Lower leg skin (tissue), 4 donors: ENCODE results near the gene SMS. TPM values are rescaled to one million over a fixed set of nuclear protein-coding genes. Genes with fewer than 3 reads are reported as not detected.

Source experiments
- DNase-seq, 2 donors: peaks; one replicate each; pipeline ENCODE4 v3.0.0-alpha.2; 2019; ENCODE audit warnings: low spot score in 2 of 2
- H3K4me3 ChIP-seq: fragments of 200-600 bp; sonication (generic); 2 replicates; pipeline ENCODE4 v1.5.1; 2017; ENCODE audit warnings: mild to moderate bottlenecking, low read depth; ENCODE audit not compliant: poor library complexity, severe bottlenecking
- POLR2A ChIP-seq, 2 donors: fragments of 450-650 bp; IDR thresholded peaks; one replicate each; pipeline ENCODE4 v1.6.1; 2016 to 2017; ENCODE audit warnings: antibody characterized with exemption in 2 of 2, mild to moderate bottlenecking in 1 of 2, moderate library complexity in 1 of 2
- WGBS, 2 donors: methylation state at CpG; one replicate each; pipeline ENCODE4 v1.1.5; 2018; 5-methylcytosine and 5-hydroxymethylcytosine counted together
- intact Hi-C: fragments of 100-400 bp; cut with DNase I; formaldehyde crosslinking; loops from one replicate; pipeline ENCODE4 v1.15.0; 2023; ENCODE audit warnings: low total_unique reads
- total RNA-seq, 4 donors: library from RNA; depleted of rRNA; stranded (reverse); fragments of >200 nt; gene quantifications; one replicate each; pipeline ENCODE4 v1.1.0, GENCODE V29; 2016
- TF ChIP-seq, protein P1 (sequence below), 3 donors: fragments of 450-650 bp; IDR thresholded peaks; one replicate each; pipeline ENCODE4 v1.5.1; 2016; ENCODE audit warnings: antibody characterized with exemption in 3 of 3, mild to moderate bottlenecking in 3 of 3, moderate library complexity in 2 of 3

The SMS gene
- total RNA-seq, 4 donors from 2014 or later: 20.2 to 30.6 (median 24.0) TPM

DNA sequence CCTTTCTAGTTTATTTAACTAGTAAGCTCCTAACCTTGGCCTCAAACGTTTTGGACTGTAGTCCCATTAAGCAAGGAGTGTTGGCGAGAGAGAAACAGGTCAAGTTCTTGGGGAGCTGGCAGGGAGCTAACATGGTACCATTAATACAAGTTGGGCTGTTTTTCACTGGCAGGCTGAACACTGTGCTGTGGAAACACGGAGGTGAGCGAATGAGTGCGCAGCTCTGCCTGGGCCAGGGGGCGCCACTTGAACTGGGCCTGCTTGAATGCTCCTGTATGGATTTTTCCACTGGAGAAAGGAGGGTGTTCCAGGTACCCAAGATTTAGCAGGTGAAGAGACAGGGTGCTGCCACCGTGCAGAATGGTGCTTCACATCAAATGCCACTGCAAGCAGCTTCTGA lies 7.4 kb upstream of the SMS start:
- no peak overlapping the region for H3K4me3 ChIP-seq
- TF ChIP-seq, protein P1, sequence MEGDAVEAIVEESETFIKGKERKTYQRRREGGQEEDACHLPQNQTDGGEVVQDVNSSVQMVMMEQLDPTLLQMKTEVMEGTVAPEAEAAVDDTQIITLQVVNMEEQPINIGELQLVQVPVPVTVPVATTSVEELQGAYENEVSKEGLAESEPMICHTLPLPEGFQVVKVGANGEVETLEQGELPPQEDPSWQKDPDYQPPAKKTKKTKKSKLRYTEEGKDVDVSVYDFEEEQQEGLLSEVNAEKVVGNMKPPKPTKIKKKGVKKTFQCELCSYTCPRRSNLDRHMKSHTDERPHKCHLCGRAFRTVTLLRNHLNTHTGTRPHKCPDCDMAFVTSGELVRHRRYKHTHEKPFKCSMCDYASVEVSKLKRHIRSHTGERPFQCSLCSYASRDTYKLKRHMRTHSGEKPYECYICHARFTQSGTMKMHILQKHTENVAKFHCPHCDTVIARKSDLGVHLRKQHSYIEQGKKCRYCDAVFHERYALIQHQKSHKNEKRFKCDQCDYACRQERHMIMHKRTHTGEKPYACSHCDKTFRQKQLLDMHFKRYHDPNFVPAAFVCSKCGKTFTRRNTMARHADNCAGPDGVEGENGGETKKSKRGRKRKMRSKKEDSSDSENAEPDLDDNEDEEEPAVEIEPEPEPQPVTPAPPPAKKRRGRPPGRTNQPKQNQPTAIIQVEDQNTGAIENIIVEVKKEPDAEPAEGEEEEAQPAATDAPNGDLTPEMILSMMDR (IDR thresholded peaks at IDR 0.05): no peak
- TF ChIP-seq POLR2A (IDR thresholded peaks at IDR 0.05): no peak
- DNase-seq: no peak
- intact Hi-C loops: no loop called here
- 73 to 84% methylated on average over 7 of the region's 7 CpGs for WGBS, 2 donors

GRCh38 chrX:21934414-21934813 lies 6.1 kb upstream of the SMS start:
- WGBS, 2 donors: 59 to 72% methylated on average over 3 of the region's 3 CpGs
- intact Hi-C loops: no loop called here
- no peak for TF ChIP-seq POLR2A (IDR thresholded peaks at IDR 0.05)
- TF ChIP-seq, protein P1 (IDR thresholded peaks at IDR 0.05): no peak
- DNase-seq: no peak
- H3K4me3 ChIP-seq: no peak overlapping the region

DNA sequence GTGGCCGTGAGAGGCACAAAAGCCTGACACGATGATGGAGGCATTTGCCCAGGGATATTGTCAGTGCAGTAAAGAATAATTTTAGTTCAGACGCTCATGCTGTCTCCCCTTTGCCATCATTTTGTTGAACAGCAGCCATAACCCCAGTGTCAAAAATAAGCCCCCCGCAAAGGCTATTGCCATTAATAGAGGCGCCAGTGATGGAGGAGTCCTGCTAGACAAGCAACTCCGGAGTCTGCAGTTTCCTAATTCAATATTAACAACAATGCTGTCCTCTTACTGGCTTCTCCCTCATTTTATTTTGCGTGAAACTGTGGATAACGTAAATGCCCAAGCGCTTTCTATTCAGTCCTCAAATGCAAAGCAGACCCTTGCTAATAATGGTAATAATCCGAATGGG lies 603 bp upstream of the SMS start:
- H3K4me3 ChIP-seq: no peak overlapping the region
- WGBS, 2 donors: 51 to 56% methylated on average over 10 of the region's 10 CpGs
- no peak for TF ChIP-seq POLR2A (IDR thresholded peaks at IDR 0.05)
- TF ChIP-seq, protein P1 (IDR thresholded peaks at IDR 0.05): no peak
- DNase-seq: no peak
- intact Hi-C loops: no loop called here

DNA sequence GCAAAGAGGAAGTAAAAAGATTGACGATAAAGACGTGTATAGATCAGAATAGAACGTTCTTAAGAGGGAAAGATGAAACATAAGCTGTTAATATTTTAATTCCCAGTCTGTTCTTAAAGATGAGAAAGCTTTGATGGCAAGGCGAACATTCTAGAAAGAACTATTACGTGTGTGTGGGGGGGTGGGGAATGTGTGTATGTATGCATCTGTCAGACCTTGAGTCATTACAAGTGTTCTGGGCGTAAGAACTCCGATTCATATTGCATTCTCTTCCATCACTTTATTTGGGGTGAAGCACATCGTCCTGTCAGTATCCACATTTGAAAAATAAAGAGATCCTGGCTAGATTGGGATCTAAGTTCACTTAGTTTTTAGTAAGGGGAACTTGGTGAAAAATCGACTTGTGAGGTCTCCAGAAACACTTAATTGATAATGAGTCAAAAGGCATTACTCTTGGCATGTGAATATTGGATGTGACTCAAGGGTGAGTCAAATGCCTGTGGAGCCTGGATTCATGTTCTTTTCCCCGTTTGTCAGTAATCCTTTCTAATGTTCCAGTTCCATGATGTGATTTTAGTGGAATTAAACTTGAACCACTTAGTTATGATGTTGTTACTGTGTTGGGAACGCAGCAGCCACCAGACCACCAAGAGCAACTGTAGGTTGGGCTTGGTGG lies 3.1 kb downstream of the SMS start:
- H3K4me3 ChIP-seq: no peak overlapping the region
- intact Hi-C loops: no loop called here
- TF ChIP-seq, protein P1 (IDR thresholded peaks at IDR 0.05): no peak
- no peak for TF ChIP-seq POLR2A (IDR thresholded peaks at IDR 0.05)
- DNase-seq: no peak
- 26 to 50% methylated on average over 11 of the region's 11 CpGs for WGBS, 2 donors

- intact Hi-C loops: no loop called here
- H3K4me3 ChIP-seq: no peak overlapping the region
- DNase-seq: no peak
- TF ChIP-seq, protein P1 (IDR thresholded peaks at IDR 0.05): no peak
- no peak for TF ChIP-seq POLR2A (IDR thresholded peaks at IDR 0.05)
- 49 to 71% methylated on average over 8 of the region's 8 CpGs for WGBS, 2 donors
Measured at GRCh38 chrX:21944136-21944615, 3.7 kb downstream of the SMS start.
